Astrocyte (in vitro differentiated cells and primary cell): Measurements from ENCODE around the gene TOP2B. TPM values are rescaled to one million over a fixed set of nuclear protein-coding genes. Genes with fewer than 3 reads are reported as not detected.

ENCODE experiments used
- DNase-seq: peaks from one replicate; pipeline ENCODE4 v3.0.0-alpha.2; 2010; ENCODE audit warnings: low read depth
- FAIRE-seq: peaks from 2 replicates; lab custom pipeline; 2011; peaks lifted over from hg19 to GRCh38; lab: Jason Lieb, UNC
- H2AFZ ChIP-seq: 2 replicates; pipeline ENCODE4 v1.6.0; 2012; ENCODE audit warnings: low read depth, low read length, inconsistent platforms
- H3K27ac ChIP-seq: 2 replicates; pipeline ENCODE4 v1.5.1; 2011; ENCODE audit warnings: low read depth, low read length, inconsistent platforms
- H3K27me3 ChIP-seq: 2 replicates; pipeline ENCODE4 v1.6.0; 2011; ENCODE audit warnings: low read length, inconsistent platforms; ENCODE audit not compliant: insufficient read depth
- H3K36me3 ChIP-seq: 2 replicates; pipeline ENCODE4 v1.5.1; 2011; ENCODE audit warnings: low read length, inconsistent platforms; ENCODE audit not compliant: insufficient read depth
- H3K4me1 ChIP-seq: 2 replicates; pipeline ENCODE4 v1.5.1; 2011; ENCODE audit warnings: low read length, inconsistent platforms; ENCODE audit not compliant: insufficient read depth
- H3K4me2 ChIP-seq: 2 replicates; pipeline ENCODE4 v1.6.0; 2012; ENCODE audit warnings: low read length, inconsistent platforms
- H3K4me3 ChIP-seq: 2 replicates; pipeline ENCODE4 v1.5.1; 2011; ENCODE audit warnings: low read depth, mild to moderate bottlenecking, low read length, inconsistent platforms; ENCODE audit not compliant: insufficient read depth
- H3K79me2 ChIP-seq: 2 replicates; pipeline ENCODE4 v1.6.0; 2012; ENCODE audit warnings: mild to moderate bottlenecking, low read length, inconsistent platforms; ENCODE audit not compliant: insufficient read depth
- H3K9ac ChIP-seq: 2 replicates; pipeline ENCODE4 v1.6.0; 2012; ENCODE audit warnings: mild to moderate bottlenecking, low read length, inconsistent platforms
- H3K9me3 ChIP-seq: 2 replicates; pipeline ENCODE4 v1.5.1; 2012; ENCODE audit warnings: low read depth, mild to moderate bottlenecking, low read length, inconsistent platforms; ENCODE audit not compliant: insufficient read depth
- H4K20me1 ChIP-seq: 2 replicates; pipeline ENCODE4 v1.6.0; 2012; ENCODE audit warnings: low read length, inconsistent platforms; ENCODE audit not compliant: insufficient read depth
- H3K27ac Mint-ChIP-seq: one replicate; pipeline ENCODE4 v1.8.0; 2021; ENCODE audit warnings: mild to moderate bottlenecking, mixed read lengths; ENCODE audit not compliant: unreplicated experiment
- H3K27me3 Mint-ChIP-seq: one replicate; pipeline ENCODE4 v1.8.0; 2021; ENCODE audit warnings: low read depth, mixed read lengths; ENCODE audit not compliant: unreplicated experiment
- H3K36me3 Mint-ChIP-seq: one replicate; pipeline ENCODE4 v1.8.0; 2021; ENCODE audit warnings: low read depth, mixed read lengths; ENCODE audit not compliant: unreplicated experiment
- H3K4me1 Mint-ChIP-seq: one replicate; pipeline ENCODE4 v1.8.0; 2021; ENCODE audit warnings: low read depth, mixed read lengths; ENCODE audit not compliant: unreplicated experiment
- H3K4me3 Mint-ChIP-seq: one replicate; pipeline ENCODE4 v1.8.0; 2021; ENCODE audit warnings: mild to moderate bottlenecking, moderate library complexity, mixed read lengths; ENCODE audit not compliant: unreplicated experiment
- H3K9me3 Mint-ChIP-seq: one replicate; pipeline ENCODE4 v1.8.0; 2021; ENCODE audit warnings: mild to moderate bottlenecking, mixed read lengths; ENCODE audit not compliant: unreplicated experiment
- EZH2 ChIP-seq: IDR thresholded peaks from 2 replicates; pipeline ENCODE4 v1.6.1; 2012; ENCODE audit warnings: mild to moderate bottlenecking, low read length, inconsistent platforms; ENCODE audit not compliant: insufficient read depth
- total RNA-seq: library from RNA; stranded (reverse); gene quantifications from 2 replicates; pipeline ENCODE4 v1.2.1, GENCODE V29; 2021
- TF ChIP-seq, protein P1 (sequence below): IDR thresholded peaks from 2 replicates; pipeline ENCODE4 v1.5.1; 2011; ENCODE audit warnings: low read depth, mild to moderate bottlenecking, inconsistent platforms, low read length, moderate library complexity; ENCODE audit not compliant: insufficient read depth

TOP2B gene
- total RNA-seq, 1 donor from 2014 or later = 91.4 TPM

DNA sequence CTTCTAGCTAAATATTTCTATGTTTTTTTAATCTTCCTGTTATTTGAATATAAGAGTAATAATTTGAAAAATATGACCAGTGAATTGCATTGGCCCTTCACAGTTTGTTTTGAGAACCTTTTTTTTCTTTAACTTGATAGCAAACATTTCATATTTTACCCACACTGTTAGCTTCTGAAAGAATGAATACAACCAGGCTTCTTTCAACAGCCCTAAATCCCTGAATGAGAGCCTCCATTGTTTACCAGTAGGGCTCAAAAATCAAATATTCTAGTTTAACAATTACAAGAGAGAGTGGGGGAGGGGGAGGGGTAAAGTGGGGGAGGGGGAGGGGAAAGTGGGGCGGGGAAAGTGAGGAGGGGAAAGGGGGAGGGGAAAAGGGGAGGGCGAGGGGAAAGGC is 14.5 kb upstream of the TOP2B start:
- H3K27ac Mint-ChIP-seq = no peak overlapping the region
- Histone ChIP-seq H3K4me3 (no peak overlapping the region), H3K4me1 (no peaks in the 10 kb centered on the region)

DNA sequence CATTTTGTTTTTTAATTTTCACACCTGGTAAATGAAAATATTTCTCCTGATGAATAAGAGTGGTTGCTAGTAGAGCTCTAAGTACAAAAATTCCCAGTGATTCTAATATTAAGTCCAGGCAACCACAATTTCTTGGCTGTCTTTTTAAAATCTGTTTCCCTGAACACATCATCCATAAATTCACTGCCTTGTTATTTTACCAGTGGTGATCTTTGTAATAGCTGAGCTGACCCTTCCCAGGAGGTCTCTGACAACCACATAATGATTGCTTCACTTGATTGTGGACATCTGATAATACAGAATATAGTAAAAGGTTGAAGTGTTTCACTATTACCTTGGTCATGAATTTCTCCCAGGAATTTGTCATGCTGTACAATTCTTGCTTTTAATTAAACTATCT is 13.9 kb upstream of the TOP2B start:
- no peak for FAIRE-seq
- Mint-ChIP-seq H3K4me3 (no peak overlapping the region), H3K4me1 (no peaks in the 10 kb centered on the region), H3K9me3 (no peaks in the 10 kb centered on the region), H3K27me3 (no peaks in the 10 kb centered on the region), H3K36me3 (no peaks in the 10 kb centered on the region), H3K27ac (no peak overlapping the region)
- TF ChIP-seq EZH2 = no peak
- TF ChIP-seq, protein P1, sequence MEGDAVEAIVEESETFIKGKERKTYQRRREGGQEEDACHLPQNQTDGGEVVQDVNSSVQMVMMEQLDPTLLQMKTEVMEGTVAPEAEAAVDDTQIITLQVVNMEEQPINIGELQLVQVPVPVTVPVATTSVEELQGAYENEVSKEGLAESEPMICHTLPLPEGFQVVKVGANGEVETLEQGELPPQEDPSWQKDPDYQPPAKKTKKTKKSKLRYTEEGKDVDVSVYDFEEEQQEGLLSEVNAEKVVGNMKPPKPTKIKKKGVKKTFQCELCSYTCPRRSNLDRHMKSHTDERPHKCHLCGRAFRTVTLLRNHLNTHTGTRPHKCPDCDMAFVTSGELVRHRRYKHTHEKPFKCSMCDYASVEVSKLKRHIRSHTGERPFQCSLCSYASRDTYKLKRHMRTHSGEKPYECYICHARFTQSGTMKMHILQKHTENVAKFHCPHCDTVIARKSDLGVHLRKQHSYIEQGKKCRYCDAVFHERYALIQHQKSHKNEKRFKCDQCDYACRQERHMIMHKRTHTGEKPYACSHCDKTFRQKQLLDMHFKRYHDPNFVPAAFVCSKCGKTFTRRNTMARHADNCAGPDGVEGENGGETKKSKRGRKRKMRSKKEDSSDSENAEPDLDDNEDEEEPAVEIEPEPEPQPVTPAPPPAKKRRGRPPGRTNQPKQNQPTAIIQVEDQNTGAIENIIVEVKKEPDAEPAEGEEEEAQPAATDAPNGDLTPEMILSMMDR = no peak
- Histone ChIP-seq H3K4me1 (no peaks in the 10 kb centered on the region), H3K27me3 (no peaks in the 10 kb centered on the region), H3K27ac (no peak overlapping the region), H3K79me2 (no peaks in the 10 kb centered on the region), H3K4me3 (no peak overlapping the region), H4K20me1 (no peaks in the 10 kb centered on the region), H2AFZ (no peak overlapping the region), H3K36me3 (no peaks in the 10 kb centered on the region), H3K9me3 (no peaks in the 10 kb centered on the region), H3K9ac (no peak overlapping the region), H3K4me2 (no peak overlapping the region)
- peak; percentile 11 for DNase-seq

More for the DNA sequence above, 14.5 kb upstream of the TOP2B start:
- no peak overlapping the region for H3K9ac ChIP-seq
- no peaks in the 10 kb centered on the region for H3K27me3 Mint-ChIP-seq
- H3K4me3 Mint-ChIP-seq = no peak overlapping the region
- no peaks in the 10 kb centered on the region for H3K27me3 ChIP-seq
- no peak for TF ChIP-seq EZH2
- TF ChIP-seq, protein P1 = no peak
- no peaks in the 10 kb centered on the region for H3K36me3 Mint-ChIP-seq
- no peaks in the 10 kb centered on the region for H3K9me3 Mint-ChIP-seq
- H2AFZ ChIP-seq = no peak overlapping the region
- FAIRE-seq (no peak), DNase-seq (no peak)
- H4K20me1 ChIP-seq = no peaks in the 10 kb centered on the region
- no peak overlapping the region for H3K27ac ChIP-seq
- no peaks in the 10 kb centered on the region for H3K79me2 ChIP-seq
- H3K4me2 ChIP-seq = no peak overlapping the region
- H3K9me3 ChIP-seq = no peaks in the 10 kb centered on the region
- no peaks in the 10 kb centered on the region for H3K4me1 Mint-ChIP-seq
- H3K36me3 ChIP-seq = no peaks in the 10 kb centered on the region

DNA sequence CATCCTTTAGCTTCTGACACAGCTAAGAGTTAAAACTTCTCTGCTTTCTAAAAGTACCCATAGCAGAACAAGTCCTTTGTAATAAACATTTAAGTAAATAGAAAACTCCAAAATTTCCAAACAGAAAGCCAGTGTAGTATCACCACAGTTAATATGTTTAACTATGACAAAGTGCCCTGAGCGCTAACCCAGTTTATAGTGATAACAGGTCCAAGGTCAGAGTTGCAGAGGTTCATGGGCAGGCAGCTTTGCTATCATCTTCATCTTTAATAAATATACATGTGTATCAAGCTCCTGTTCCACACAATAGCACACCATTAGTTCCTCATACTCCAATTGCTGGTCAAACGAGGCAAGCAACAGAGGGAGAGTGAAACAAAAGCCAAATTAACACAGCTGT is 12.4 kb upstream of the TOP2B start:
- DNase-seq (no peak), FAIRE-seq (no peak)
- no peaks in the 10 kb centered on the region for H3K27me3 ChIP-seq
- H3K9me3 Mint-ChIP-seq = no peaks in the 10 kb centered on the region
- no peak overlapping the region for H3K4me3 ChIP-seq
- no peaks in the 10 kb centered on the region for H3K36me3 Mint-ChIP-seq
- H3K27me3 Mint-ChIP-seq = no peaks in the 10 kb centered on the region
- H4K20me1 ChIP-seq = no peaks in the 10 kb centered on the region
- no peak for TF ChIP-seq EZH2
- TF ChIP-seq, protein P1 = no peak
- H2AFZ ChIP-seq = no peak overlapping the region
- no peaks in the 10 kb centered on the region for H3K4me1 ChIP-seq
- H3K9me3 ChIP-seq = no peaks in the 10 kb centered on the region
- H3K4me1 Mint-ChIP-seq = no peaks in the 10 kb centered on the region
- H3K4me2 ChIP-seq = no peak overlapping the region
- H3K27ac Mint-ChIP-seq = no peak overlapping the region
- H3K27ac ChIP-seq = no peak overlapping the region
- H3K36me3 ChIP-seq = no peaks in the 10 kb centered on the region
- H3K4me3 Mint-ChIP-seq = no peak overlapping the region
- H3K9ac ChIP-seq = no peak overlapping the region
- H3K79me2 ChIP-seq = no peaks in the 10 kb centered on the region
